ENCODE results near the gene PFN1.

DNA sequence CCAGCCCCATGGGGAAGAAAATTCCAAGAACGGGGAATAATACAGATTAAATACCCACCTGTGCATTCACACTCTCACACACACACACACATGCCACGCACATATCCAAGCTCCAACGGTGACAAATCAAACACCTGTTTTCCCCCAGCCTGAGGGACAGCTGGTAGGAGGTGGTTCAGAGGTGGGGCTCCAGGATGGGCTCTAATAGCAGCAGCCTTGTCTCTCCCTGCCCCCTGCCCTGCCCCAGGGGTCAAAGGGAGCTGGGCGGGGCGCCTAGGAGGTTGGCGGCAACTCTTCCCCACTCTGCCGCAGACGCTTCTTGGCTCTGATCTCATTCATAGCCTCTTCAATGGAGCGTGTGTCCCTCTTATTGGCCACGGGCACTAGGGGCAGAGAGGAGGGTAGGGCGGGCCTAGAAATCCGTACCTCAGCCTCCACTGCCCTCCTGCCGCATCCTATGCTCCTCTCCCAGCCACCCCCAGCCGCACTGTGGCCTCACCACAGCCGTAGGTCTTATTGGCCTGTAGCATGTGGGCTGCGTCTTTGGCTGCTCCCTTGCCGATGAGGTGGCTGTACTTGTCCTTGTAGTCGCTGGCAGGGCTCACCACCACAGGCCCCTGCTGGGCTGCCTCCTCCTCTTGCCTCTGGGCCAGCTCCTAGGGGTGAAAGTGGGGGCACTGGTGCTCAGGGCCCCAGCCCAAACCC, 11.1 kb upstream of the PFN1 start:
- TF ChIP-seq POLR2A (IDR thresholded peaks at IDR 0.05; ENCODE audit: low read length) (no peak), GATA1 (IDR thresholded peaks at IDR 0.05; ENCODE audit: low read depth, low read length) (no peak)
